ENCODE data around the gene CPAMD8.

DNA sequence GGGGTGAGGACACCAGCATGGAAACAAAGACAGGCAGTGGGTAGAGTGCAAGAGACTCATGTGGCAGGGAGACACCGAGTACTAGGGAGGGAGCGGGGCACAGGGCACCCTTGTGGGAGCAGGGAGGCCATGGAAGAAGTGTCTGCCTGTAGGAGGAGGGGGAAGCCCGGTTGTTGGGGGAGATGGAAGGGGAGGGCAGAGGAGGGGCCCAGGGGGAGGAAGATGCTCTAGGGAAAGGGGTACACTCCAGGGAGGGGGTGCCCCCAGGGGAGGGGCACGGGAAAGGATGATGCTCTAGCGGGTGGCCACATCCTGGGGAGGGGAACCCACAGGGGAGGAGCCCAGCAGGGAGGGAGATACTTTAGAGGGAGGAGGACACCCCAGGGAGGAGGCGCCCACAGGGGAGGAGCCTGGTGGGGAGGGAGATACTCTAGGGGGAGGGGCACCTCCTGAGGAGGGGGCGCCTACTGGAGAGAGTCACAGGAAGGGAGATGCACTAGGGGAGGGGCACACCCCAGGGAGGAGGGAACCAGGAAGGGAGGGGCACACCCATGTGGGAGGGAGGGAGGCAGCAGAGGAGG is 24.9 kb downstream of the CPAMD8 start:
- TF ChIP-seq MYC (IDR thresholded peaks at IDR 0.05; ENCODE audit: low read depth, low read length) (no peak), POLR2A (IDR thresholded peaks at IDR 0.05; ENCODE audit: extremely low read depth, insufficient read length) (no peak), MAX (IDR thresholded peaks at IDR 0.05; ENCODE audit: low read depth, low read length) (no peak)
- TF ChIP-seq, protein P1, sequence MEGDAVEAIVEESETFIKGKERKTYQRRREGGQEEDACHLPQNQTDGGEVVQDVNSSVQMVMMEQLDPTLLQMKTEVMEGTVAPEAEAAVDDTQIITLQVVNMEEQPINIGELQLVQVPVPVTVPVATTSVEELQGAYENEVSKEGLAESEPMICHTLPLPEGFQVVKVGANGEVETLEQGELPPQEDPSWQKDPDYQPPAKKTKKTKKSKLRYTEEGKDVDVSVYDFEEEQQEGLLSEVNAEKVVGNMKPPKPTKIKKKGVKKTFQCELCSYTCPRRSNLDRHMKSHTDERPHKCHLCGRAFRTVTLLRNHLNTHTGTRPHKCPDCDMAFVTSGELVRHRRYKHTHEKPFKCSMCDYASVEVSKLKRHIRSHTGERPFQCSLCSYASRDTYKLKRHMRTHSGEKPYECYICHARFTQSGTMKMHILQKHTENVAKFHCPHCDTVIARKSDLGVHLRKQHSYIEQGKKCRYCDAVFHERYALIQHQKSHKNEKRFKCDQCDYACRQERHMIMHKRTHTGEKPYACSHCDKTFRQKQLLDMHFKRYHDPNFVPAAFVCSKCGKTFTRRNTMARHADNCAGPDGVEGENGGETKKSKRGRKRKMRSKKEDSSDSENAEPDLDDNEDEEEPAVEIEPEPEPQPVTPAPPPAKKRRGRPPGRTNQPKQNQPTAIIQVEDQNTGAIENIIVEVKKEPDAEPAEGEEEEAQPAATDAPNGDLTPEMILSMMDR (IDR thresholded peaks at IDR 0.05; ENCODE audit: low read depth, low read length), result no peak

Measured in NB4 (cell line).